KOPT-K1 (cell line): ENCODE measurements around the gene FNDC3B.

Experiments
- H3K27ac ChIP-seq: fragments of 200-600 bp; sonication (generic); 2 replicates; pipeline ENCODE4 v1.5.1; 2016; ENCODE audit warnings: antibody characterized with exemption, mild to moderate bottlenecking, low read depth, low read length; ENCODE audit not compliant: poor library complexity, severe bottlenecking
- H3K36me3 ChIP-seq: fragments of 200-600 bp; sonication (generic); 2 replicates; pipeline ENCODE4 v1.5.1; 2017; ENCODE audit warnings: antibody characterized with exemption, mild to moderate bottlenecking, low read length, moderate library complexity; ENCODE audit not compliant: insufficient read depth
- H3K9me3 ChIP-seq: fragments of 200-600 bp; sonication (generic); 2 replicates; pipeline ENCODE4 v1.5.1; 2017; ENCODE audit warnings: antibody characterized with exemption, low read length, mild to moderate bottlenecking; ENCODE audit not compliant: insufficient read depth, poor library complexity, severe bottlenecking

The FNDC3B gene

DNA sequence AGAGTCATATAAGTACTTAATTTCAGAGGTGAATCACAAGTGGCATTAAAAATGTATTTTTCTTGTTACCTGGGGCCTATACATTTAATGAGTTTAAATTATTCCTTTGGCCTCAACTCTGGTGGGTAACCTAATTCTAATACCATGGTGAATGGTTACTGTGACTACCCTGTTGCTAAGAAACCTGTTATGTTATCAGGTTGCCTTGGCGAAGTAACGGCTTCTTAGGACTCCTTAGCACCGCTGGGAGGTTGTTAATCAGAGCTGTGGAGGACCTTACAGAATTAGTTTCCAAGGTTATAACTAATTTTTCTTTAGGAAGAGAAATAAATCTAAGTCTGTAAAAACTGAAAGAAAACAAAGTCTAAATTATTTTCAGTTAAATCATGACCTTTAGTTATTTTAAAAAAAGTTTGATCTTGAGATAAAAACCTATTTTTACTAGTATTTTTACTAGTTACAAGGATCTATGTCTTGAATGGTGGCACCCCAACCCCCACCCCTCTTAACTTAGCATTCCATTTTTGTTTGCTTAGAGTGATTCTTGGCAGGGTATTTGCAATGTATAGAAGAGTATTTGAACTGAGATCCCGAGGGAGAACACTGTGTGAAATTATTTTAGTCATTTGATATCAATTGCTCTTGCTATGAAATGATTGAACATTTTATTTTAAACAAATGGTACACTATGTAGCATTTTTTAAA lies 155.5 kb downstream of the FNDC3B start:
- Histone ChIP-seq H3K36me3 (no peaks in the 10 kb centered on the region), H3K27ac (no peak overlapping the region), H3K9me3 (no peaks in the 10 kb centered on the region)

DNA sequence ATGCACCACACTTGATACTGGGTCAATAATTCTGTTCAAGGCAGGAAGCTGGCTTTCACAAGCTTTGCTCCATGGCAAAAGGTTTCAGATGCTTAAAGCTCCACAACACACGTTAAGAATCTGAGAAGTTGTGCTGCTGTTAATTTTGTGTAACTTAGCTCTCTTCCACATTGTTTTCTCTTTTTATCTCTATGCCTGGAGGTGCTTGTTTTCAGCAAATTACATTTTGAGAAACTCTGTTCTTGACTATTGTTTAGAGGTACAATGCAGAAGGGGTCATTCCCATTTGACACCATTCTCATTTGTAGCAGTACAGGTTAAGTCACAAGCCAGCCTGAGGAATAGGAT lies 156.0 kb downstream of the FNDC3B start:
- H3K27ac ChIP-seq, result no peak overlapping the region
- H3K9me3 ChIP-seq, result no peaks in the 10 kb centered on the region
- no peaks in the 10 kb centered on the region for H3K36me3 ChIP-seq

DNA sequence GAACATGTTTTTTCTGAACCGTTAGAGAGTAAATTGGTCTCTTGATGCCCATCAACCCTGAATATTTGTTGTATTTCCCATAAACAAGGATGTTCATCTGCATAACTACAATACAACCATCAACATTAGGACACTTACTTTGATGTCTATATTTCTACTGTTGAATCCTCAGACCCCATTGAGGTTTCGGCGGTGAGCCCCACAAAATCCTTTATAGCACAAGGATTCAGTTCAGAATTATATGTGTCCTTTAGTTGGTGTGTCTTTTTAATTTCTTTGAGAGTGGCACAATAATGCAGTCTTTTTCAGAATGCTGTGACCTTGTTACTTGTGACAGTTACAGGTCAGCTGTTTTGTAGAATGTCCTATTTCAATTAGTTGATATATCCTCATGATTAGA lies 158.0 kb downstream of the FNDC3B start:
- no peaks in the 10 kb centered on the region for H3K36me3 ChIP-seq
- no peak overlapping the region for H3K27ac ChIP-seq
- no peaks in the 10 kb centered on the region for H3K9me3 ChIP-seq

DNA sequence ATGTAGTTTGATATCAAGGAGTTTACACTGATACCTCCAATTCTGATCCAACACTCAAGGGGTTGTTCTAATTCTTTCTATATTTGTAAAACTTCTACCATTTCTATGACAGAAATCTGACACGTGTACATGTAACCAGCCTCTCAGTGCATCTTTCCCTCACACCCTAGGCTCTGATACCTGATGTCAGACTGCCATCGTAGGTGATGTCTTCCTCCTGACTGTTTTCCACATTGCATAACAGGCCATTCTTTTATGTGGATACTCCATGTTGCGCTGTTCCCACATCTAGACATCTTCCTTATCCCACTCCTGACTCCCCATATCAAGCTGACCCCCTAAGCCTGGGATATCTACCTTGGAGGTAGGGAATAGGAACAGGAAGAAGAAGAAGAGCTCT lies 159.1 kb downstream of the FNDC3B start:
- H3K36me3 ChIP-seq, result no peaks in the 10 kb centered on the region
- no peak overlapping the region for H3K27ac ChIP-seq
- H3K9me3 ChIP-seq, result no peaks in the 10 kb centered on the region

DNA sequence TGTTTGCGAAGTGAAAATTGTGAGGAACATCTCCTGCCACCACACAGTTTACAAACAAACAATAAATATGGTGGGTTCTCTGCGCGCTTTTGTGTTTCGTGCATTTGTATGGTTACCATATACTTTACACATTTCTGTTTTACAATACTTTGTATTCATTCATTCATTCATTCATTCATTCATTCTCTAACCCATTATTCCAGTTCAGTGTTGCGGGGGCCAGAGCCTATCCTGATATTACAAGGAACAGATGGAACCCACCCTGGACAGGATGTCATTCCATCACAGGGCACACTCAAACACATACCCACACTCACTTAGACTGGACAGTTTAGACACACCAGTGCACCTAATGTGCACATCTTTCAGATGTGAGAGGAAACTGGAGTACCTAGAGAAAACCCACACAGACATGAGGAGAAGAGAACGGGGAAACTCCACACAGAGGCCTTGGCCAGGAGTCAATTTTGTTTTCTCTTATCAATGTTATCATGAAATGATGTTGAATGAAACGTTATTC lies 160.5 kb downstream of the FNDC3B start:
- H3K36me3 ChIP-seq, result no peaks in the 10 kb centered on the region
- no peak overlapping the region for H3K27ac ChIP-seq
- H3K9me3 ChIP-seq, result no peaks in the 10 kb centered on the region

DNA sequence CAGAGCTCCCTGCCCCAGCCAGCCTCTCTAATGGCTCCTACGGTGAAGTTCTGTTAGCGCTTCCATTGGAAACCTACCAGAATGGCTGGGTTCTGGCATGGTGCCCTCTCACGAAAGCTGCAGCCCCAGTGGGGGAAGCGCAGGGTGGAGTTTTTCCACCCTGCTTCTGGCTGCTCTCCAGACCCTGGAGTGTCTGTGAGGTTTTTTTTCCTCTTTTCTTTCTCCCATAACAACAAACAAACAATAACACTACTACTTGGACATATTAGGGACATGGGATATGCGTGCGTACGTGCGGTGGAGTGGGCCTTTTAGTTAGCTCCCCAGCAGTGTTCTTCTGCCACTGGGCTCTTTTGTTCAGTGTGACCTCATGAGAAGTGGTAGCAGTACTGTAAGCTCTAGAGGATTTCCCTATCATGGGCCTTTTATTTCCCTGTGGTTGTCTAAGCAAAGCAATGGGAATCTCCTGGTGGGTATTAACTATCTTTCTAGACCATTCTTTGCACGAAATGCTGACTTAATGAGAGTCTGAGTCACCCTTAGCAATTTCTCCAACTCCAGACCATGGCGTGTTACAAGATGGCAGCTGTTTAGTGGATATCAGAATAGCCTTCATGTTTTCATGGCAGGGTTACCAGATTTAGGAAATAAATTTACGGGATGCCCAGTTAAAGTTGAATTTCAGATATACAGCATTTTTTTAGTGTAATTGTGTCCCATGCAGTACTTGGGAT lies 161.9 kb downstream of the FNDC3B start:
- no peaks in the 10 kb centered on the region for H3K36me3 ChIP-seq
- no peaks in the 10 kb centered on the region for H3K9me3 ChIP-seq
- no peak overlapping the region for H3K27ac ChIP-seq

DNA sequence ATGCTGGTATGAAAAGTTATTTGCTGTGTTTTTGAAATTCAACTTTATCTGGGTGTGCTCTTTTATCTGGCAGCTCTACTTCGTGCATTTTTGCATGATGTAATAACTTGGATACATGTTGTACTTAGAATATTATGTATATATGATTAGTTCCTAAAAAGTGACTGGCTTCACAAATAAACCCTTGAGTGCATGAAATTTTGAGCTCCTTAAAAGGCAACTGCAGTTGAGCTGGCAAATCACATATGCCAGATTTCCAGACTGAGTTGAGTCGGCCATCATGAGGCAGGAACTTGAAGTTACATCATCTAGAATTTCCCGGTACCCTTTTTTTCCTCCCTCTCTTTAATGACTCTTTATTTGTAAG lies 162.5 kb downstream of the FNDC3B start:
- Histone ChIP-seq H3K9me3 (no peaks in the 10 kb centered on the region), H3K27ac (no peak overlapping the region), H3K36me3 (no peaks in the 10 kb centered on the region)

DNA sequence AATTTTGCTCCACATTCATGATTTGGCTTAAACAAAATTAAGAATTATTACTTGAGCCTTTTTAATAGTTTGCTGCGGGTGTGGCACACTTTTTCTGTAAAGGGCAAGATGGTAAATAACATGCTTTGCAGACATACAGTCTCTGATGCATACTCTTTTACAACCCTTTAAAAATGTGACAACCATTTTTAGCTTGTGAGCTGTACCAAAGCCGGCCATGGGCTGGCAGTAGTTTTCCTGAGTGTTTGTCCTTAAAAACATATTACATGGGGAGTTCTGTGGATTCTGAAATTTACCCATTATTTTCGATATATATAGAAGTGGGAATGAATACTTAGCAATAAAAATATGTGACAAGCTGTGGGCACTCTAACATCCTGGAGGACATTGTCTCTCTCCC lies 163.4 kb downstream of the FNDC3B start:
- Histone ChIP-seq H3K9me3 (no peaks in the 10 kb centered on the region), H3K27ac (no peak overlapping the region), H3K36me3 (no peaks in the 10 kb centered on the region)

DNA sequence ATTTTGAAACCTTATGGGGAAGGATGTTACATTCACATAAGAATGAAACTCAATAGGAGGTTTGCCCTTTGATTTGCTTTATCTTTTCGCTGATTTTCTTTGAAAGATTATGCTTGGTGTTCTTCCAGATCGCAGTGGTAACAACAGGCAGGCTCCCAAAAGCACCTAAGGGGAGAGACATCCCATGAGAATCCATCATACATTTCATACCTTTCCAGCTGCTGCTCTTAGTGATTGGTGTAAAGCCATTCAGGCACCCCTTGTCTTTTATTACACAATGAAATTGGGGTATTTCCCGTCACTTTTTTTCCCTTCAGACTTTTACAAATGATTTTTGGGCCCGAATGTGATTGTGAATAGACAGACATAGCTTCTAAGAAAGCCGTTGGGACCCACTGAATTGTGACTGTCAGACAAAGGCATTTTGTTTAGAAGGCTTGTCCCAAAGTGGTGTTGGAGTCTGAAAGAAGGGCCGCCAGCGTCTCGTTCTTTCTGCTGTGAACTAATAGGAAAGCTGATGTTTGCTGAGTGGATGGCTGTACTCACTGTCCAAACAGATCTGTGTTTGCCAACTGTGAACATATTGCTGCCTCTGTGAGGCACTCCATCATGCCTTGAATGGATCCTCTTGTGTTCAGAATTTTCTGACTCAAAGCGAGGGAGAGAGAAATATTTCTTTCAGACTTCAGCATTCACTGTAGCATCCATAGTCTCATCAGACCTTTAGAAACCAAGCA lies 164.3 kb downstream of the FNDC3B start:
- Histone ChIP-seq H3K36me3 (no peaks in the 10 kb centered on the region), H3K9me3 (no peaks in the 10 kb centered on the region), H3K27ac (no peak overlapping the region)

DNA sequence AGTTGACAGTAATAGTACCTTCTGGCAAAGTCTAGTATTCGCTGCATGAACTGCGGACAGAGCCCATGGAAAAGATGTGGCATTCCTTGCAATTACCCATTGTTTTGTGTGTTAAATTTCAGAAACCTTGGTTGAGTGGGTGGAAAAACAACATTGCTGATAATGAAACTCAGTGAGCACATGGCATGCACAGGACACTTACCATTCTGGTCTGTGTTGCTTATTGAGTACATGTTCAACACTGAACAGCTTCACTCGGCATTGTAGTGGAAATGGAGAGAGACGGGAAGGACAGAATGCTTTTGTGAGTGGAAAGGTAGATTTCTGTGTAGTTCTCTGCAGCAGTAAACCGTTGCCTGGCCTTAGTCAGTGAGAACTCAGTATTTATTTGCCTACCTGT lies 165.3 kb downstream of the FNDC3B start:
- no peak overlapping the region for H3K27ac ChIP-seq
- no peaks in the 10 kb centered on the region for H3K9me3 ChIP-seq
- no peaks in the 10 kb centered on the region for H3K36me3 ChIP-seq

DNA sequence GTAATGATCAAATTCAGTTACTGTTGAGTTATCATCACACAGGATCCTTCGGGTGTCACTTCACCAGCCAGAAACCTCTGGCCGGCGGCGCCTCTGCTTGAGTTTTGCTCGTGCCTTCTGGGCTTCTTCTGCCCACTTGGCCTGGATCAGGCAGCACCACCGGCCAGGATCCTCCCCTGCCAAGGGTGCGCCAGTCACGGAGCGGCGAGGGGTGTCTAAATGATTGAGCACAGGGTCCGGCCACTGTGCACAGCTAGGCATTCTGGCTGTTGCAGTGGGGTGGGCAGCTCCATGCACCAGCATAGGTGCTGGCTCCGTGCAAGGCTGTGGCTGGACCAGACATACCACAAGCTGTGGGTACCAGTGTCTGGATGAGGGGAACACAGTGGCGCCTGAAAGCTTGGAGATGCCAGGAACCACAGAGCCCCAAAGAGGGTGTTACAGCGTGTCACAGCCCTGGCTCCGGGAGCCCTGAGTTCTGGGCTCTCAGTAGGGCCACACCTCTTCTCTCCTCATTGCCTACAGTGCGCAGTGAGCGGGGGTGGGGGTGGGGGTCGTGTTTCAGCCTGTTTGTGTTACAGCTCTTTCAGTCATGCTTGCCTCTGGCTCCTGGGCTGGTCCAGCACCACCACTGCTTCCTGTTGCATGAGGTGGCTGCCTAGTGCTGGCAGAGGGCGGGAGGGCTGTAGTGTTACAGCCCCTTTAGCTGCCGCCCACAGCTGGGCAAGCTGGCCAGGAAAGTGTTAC lies 169.4 kb downstream of the FNDC3B start:
- Histone ChIP-seq H3K27ac (no peak overlapping the region), H3K36me3 (no peaks in the 10 kb centered on the region), H3K9me3 (no peaks in the 10 kb centered on the region)

DNA sequence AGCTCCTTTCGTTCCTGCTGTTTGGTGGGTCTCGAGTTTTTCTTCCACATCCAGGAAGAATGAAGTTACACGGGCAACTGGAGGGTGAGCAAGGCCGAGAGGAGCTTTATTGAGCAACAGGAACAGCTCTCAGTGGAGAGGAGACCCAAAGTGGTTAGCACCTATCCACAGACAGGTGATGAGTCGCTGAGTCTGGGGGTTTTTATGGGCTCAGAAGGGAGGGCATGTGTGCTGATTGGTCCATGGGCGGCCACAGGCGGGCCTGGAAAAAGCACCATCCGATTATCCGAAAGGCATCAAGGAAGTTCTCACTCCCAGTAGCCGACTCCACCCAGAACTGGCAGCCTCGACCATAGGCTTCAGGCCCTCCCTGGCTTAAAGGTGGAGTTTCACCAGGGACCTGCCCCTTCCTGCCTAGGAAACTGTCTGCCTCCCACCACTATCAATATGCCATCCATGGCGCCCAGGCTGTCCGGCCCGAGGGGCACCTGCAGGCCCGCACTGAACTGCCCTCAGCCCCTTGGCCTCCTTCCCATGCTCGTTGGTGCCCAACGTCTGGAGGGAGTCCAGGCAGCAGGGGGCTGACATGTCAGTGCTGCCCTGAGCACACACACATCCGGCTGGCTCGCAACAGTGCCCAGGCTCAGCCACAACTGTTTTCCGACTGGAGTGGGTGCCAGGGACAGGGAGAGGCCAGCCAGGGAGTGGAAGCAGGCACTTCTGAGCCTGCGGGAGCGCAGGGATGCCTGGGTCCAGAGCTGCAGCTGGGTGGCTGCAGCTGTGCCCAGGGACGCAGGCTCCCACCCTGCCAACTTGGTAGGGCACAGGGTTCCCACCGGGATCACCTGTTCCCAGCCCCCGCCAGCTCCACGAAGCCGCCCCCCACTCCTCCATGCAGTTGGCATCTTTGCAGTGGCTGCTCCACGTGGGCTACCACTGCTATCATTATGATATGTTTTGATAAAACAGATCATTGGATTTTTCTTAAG lies 170.2 kb downstream of the FNDC3B start:
- Histone ChIP-seq H3K36me3 (no peaks in the 10 kb centered on the region), H3K9me3 (no peaks in the 10 kb centered on the region), H3K27ac (no peak overlapping the region)

DNA sequence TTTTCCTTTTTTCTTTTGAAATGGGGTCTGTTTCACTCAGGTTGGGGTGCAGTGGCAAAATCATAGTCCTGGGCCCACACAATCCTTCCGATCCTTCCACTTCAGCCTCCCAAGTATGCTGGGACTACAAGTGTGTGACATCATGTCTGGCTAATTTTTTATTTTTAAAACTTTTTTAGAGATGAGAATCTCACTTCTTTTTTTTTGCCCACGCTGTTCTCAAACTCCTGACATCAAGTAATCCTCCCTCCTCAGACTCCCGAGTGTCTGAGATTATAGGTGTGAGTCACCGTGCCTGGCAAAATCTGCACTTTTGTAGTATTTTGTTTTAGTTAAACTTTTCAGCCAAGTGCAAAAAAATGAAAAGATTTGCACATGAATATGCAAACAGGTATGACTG lies 171.0 kb downstream of the FNDC3B start:
- H3K9me3 ChIP-seq, result no peaks in the 10 kb centered on the region
- no peak overlapping the region for H3K27ac ChIP-seq
- no peaks in the 10 kb centered on the region for H3K36me3 ChIP-seq

DNA sequence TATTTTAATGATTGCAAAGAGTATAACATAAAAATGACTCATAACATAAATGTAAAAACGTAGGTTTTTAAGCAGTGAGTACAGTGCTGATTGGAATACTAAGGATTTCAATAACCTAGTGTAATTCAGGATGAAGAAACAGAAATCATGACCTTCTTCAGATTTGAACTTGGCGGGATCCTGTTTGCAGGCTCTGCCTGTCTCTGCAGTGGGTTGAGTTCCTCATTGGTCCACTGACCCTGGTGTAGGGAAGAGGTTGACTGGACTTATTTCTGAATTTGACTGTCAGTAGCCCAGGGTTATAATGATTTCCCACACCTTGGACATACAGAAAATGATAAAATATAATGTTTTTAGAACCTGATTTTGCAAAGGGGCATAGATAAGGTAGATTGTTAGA lies 171.7 kb downstream of the FNDC3B start:
- Histone ChIP-seq H3K27ac (no peak overlapping the region), H3K9me3 (no peaks in the 10 kb centered on the region), H3K36me3 (no peaks in the 10 kb centered on the region)
